Ovary (tissue), 3 donors: Measurements from ENCODE around the gene GET4.

Experiments used
- EP300 ChIP-seq: sonication (generic); formaldehyde crosslinking; IDR thresholded peaks from one replicate; pipeline ENCODE4 v1.6.1; 2017; ENCODE audit warnings: antibody characterized with exemption
- POLR2A ChIP-seq: fragments of 450-650 bp; IDR thresholded peaks from one replicate; pipeline ENCODE4 v1.6.1; 2017; ENCODE audit warnings: antibody characterized with exemption, mild to moderate bottlenecking, moderate library complexity
- TF ChIP-seq, protein P1 (sequence below), 3 donors: fragments of 450-650 bp in 2 of 3; fragments of 200-600 bp in 1 of 3; IDR thresholded peaks; one replicate each; pipeline versions ENCODE4 v1.5.1 to v1.8.0; 2016 to 2022; ENCODE audit warnings: antibody characterized with exemption in 3 of 3, mild to moderate bottlenecking in 1 of 3
- donor health status: DM: no; HTN: no; CAD: no.

DNA sequence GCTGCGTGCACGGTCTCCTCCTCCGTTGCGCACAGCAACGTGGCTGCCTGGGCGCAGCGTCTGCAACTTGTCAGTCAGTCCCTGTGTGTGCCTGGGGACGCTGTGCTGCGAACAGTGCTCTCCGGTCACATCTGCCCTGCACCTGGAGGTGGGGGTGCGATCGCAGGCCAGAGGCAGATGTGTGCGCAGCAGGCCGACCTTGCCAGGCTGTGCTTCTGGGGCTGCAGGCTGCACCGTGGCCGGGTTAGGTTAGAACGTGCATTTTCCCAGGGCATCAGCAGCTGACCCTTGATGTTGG lies 8.2 kb upstream of the GET4 start:
- TF ChIP-seq, protein P1, sequence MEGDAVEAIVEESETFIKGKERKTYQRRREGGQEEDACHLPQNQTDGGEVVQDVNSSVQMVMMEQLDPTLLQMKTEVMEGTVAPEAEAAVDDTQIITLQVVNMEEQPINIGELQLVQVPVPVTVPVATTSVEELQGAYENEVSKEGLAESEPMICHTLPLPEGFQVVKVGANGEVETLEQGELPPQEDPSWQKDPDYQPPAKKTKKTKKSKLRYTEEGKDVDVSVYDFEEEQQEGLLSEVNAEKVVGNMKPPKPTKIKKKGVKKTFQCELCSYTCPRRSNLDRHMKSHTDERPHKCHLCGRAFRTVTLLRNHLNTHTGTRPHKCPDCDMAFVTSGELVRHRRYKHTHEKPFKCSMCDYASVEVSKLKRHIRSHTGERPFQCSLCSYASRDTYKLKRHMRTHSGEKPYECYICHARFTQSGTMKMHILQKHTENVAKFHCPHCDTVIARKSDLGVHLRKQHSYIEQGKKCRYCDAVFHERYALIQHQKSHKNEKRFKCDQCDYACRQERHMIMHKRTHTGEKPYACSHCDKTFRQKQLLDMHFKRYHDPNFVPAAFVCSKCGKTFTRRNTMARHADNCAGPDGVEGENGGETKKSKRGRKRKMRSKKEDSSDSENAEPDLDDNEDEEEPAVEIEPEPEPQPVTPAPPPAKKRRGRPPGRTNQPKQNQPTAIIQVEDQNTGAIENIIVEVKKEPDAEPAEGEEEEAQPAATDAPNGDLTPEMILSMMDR (IDR thresholded peaks at IDR 0.05) = no peak
- TF ChIP-seq POLR2A = no peak
- no peak for TF ChIP-seq EP300
